Measurements from ENCODE around the gene CRYBG1. TPM values are rescaled to one million over a fixed set of nuclear protein-coding genes. Genes with fewer than 3 reads are reported as not detected.

CRYBG1 gene
- total RNA-seq, 1 experiment from 2014 or later, result 10.1 TPM

- ATAC-seq, result no peak
- DNase-seq (ENCODE audit: low spot score), result no peak
- no peak overlapping the region for H3K4me3 Mint-ChIP-seq
- ChIA-PET CTCF (no interaction called here), POLR2A (no interaction called here)
- H3K27me3 Mint-ChIP-seq (ENCODE audit: low read depth), result no peaks in the 10 kb centered on the region; the same call in 1 of the 2 replicates
- peaks cover 11% of the 10 kb centered on the region for H3K4me1 Mint-ChIP-seq
- H3K9me3 Mint-ChIP-seq, result no peaks in the 10 kb centered on the region
- H3K36me3 Mint-ChIP-seq, result no peaks in the 10 kb centered on the region
- TF ChIP-seq KAT7 (CRISPR knock-in tag; IDR thresholded peaks at IDR 0.05; ENCODE audit: borderline replicate concordance) (no peak), ZNF121 (CRISPR knock-in tag; IDR thresholded peaks at IDR 0.05) (0 out of 2 replicates have a peak, but pooled peaks have one; percentile 11)
- 0 out of 2 replicates have a peak overlapping the region, but pooled peaks have one; percentile 20 for H3K27ac Mint-ChIP-seq
Observed at GRCh38 chr6:106496823-106497222, 136.3 kb downstream of the CRYBG1 start.

GRCh38 chr6:106501960-106502371, 141.4 kb downstream of the CRYBG1 start:
- no peak overlapping the region for H3K4me3 Mint-ChIP-seq
- H3K9me3 Mint-ChIP-seq, result no peaks in the 10 kb centered on the region
- TF ChIP-seq USF1 (CRISPR knock-in tag; IDR thresholded peaks at IDR 0.05), result no peak
- no peak for TF ChIP-seq HMGXB4 (CRISPR knock-in tag; IDR thresholded peaks at IDR 0.05)
- TF ChIP-seq CREM (CRISPR knock-in tag; IDR thresholded peaks at IDR 0.05), result no peak
- no peak for TF ChIP-seq JUN (CRISPR knock-in tag; IDR thresholded peaks at IDR 0.05)
- TF ChIP-seq PRRX2 (CRISPR knock-in tag; IDR thresholded peaks at IDR 0.05), result no peak
- TF ChIP-seq ARID4B (CRISPR knock-in tag; IDR thresholded peaks at IDR 0.05; ENCODE audit: borderline replicate concordance), result no peak
- TF ChIP-seq TCF7 (CRISPR knock-in tag; IDR thresholded peaks at IDR 0.05; ENCODE audit: low read depth), result no peak
- no peak for TF ChIP-seq USF2 (CRISPR knock-in tag; IDR thresholded peaks at IDR 0.05)
- TF ChIP-seq ATF1 (CRISPR knock-in tag; IDR thresholded peaks at IDR 0.05), result no peak
- TF ChIP-seq ERG (CRISPR knock-in tag; IDR thresholded peaks at IDR 0.05), result no peak
- no peak for TF ChIP-seq ATF3 (CRISPR knock-in tag; conservative IDR thresholded peaks at IDR 0.05)
- no peak for TF ChIP-seq CBFB (CRISPR knock-in tag; IDR thresholded peaks at IDR 0.05; ENCODE audit: low read depth)
- no peak for TF ChIP-seq ZNF671 (CRISPR knock-in tag; IDR thresholded peaks at IDR 0.05)
- H3K36me3 Mint-ChIP-seq, result no peaks in the 10 kb centered on the region
- no peak overlapping the region for H3K27ac Mint-ChIP-seq
- peaks cover under 1% of the 10 kb centered on the region for H3K27me3 Mint-ChIP-seq (ENCODE audit: low read depth)
- H3K4me1 Mint-ChIP-seq, result no peaks in the 10 kb centered on the region
- DNase-seq (ENCODE audit: low spot score) (no peak), ATAC-seq (no peak)
- CTCF ChIA-PET, result interaction anchor here (1.5 to 1.9 kb wide), 2 partner anchors 141 to 167 kb away, joined by 3 to 4 read pairs; partner anchors contain the start of gene CRYBG1
- POLR2A ChIA-PET, result no interaction called here

Data from WTC11 (cell line).